GM18867 (cell line): ENCODE results near the gene RASAL1.
A peak's percentile ranks its signal among the peaks of the same experiment; 100 is the strongest.

Experiments used
- ATAC-seq: cut with Tn5 transposase; IDR thresholded peaks from one replicate; pipeline ENCODE4 v1.9.1; 2021; ENCODE audit warnings: mild to moderate bottlenecking, moderate library complexity; ENCODE audit not compliant: unreplicated experiment

RASAL1 gene

DNA sequence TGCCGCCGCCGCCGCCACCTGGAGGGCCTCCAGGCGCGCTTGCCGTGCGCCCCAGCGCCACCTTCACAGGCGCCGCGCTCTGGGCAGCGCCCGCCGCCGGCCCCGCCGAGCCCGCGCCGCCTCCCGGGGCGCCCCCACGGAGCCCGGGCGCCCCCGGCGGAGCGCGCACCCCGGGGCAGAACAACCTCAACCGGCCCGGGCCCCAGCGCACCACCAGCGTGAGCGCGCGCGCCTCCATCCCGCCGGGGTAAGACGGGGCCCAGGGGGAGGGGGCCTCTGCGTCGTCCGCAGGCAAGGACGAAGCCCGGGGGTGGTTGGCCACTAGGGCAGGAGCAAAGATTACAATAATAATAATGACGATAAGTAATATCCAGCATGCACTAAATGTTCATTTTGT lies 57.7 kb downstream of the RASAL1 start:
- ATAC-seq: no peak

DNA sequence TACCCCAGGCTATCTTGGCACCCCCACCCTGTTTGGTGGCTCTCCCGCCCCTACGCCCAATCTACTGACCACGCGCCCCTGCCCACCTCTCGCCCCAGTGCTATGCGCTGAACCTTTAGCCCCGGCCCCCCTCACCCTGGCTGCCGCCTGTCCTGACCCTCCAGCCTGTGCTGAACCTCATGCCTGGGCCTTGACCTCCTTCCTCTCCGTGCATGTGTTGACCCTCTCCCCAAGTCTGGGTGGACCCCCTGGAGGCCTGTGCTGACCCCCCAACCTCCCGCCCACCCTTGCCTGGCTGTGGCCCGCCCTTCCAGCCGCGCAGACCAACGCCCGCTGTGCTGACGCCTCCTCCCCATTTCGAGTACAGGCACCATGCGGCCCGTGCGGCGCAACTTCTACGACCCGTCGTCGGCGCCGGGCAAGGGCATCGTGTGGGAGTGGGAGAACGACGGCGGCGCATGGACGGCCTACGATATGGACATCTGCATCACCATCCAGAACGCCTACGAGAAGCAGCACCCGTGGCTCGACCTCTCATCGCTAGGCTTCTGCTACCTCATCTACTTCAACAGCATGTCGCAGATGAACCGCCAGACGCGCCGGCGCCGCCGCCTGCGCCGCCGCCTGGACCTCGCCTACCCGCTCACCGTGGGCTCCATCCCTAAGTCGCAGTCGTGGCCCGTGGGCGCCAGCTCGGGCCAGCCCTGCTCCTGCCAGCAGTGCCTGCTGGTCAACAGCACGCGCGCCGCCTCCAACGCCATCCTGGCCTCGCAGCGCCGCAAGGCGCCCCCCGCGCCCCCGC lies 58.3 kb downstream of the RASAL1 start:
- ATAC-seq: no peak

DNA sequence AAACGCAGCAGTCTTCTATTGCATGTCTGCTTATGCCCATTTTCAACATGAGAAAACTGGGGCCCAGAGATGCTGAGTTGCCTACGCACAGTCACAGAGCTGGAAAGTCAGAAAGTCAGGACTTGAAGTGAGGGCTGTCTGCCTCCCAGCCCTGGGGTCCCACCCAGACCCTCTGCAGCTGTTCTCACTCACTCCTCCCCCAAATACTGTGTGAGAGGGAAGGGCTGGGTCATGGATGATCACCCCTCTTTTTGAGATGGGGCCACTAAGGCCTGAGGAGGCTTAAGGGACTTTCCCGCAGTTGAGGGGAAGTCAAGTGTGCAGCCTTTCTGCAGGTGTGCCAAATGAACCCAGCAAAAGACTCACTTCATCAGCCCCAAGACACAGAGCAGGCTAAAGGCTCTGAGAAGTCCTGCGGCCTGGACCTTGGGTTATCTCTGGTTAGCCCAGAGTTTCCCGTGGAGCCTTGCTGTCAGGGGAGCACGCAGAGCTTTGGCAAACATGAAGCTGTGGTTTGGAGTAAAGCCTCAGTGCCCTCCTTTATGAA lies 60.4 kb downstream of the RASAL1 start:
- peak; percentile 91 for ATAC-seq

DNA sequence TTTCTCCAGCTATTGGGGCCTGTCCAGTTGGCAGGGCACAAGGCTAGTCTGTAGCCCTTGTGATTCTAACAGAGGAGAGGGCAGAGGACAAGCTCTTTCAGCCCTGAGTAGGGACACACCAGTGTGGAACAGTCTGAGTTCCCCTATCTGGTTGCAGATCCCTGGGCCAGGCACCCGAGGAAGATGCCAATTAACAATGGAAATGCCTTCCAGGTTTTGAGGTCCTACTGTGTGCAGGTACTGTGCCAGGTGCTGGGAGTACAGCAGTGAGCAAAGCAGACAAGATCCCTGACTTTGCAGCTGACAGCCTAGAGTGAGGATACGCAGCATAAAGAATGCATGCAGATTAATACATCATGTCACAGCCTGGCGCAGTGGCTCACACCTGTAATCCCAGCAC lies 62.0 kb downstream of the RASAL1 start:
- ATAC-seq: no peak

DNA sequence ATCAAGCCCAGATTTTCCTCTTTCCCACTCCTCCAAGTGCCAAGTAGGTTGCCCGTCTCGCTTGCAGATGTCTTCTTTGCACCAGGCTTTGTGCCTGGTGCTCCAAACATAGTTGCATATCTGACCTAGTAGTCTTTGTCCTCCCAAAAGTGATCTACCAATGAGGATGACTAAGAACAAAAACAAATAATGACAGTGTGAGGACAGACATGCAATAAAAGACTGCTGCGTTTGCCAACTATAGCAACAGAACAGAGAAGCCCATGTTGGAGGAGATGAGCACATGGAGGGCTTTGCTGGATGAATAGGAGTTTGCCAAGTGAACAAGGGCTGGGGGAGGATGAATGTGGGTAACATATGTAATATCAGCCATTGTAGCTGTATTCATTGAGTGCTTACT lies 63.4 kb downstream of the RASAL1 start:
- no peak for ATAC-seq

DNA sequence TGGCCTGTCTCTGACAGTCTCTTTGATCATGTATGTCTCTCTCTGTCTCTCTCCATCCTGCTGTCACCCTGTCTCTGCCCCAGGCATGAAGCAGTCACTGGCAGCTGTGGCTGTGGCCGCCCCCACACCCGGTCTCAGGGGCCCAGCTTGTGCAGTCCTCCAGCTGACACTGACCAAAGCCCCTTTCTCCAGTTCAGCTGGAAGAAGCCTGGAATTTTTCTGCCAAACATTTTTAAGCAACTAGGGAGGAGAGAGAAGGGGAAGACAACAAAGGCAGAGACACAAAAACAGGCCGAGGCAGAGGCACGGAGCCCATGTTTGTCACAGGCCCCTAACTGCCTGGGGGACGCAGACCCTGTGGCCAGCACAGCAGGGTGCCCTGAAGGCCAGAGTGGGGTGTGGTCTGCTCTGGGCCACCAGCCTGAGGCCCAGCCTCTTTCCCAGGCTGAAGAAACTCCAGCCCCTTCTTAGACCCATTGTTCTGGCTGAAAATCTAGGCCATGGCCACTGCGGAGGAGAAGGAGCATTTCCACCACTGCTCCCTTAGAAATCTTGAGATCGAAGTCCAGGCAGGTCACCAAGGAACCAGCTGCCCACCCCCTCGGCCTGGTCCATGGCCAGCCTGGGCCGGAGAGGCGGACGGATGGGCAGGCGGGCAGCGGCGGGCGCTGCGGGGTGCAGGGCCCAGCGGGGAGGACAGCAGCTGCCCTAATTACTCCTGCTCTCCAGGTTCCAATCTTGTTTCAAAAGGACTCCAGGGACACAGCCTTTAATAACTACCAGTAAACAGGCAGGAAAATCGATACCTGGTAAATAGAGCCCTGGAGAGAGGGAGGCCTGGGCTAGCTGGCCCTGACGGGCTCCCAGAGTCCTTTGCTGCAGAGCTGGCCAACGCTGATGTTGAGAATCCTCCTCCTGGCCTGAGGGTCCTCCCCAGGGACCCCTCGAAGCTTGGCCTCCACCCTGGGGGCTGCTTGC lies 64.1 kb downstream of the RASAL1 start:
- no peak for ATAC-seq

DNA sequence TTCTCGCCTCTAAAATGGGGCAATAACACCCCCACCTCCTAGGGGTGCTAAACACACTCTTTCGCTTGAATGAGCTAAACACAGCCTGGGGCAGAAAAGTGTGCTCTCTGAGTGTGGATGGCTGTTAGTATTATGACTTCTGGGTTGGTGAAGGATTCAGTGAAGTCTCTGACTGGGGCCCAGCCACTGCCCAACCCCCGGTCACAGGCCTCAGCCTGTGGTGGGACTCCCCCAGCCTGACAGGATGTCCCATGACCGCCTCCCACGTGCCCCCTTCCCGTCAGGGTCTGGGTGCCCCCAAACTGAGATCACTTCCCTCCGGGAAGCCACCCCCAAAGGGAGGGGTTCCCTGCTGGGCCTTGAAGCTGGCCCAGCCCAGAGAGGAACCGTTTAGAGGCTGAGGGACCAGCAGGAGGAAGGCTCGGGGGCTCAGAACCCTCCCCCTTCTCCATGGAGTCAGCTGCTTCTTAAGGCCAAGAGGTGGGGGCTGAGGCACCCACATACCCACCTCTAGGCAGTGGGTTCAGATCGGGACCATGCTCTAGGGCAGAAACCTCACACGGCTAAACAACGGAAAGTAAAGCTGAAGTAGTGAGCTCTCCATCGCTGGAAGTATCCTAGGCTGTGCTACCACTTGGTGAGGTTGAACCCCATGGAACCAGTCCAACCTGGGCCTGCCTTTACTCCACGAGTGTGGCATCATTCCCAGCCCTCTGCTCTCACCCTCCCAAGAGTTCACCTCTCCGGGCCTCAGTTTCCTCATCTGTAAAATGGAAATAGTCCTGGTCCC lies 65.2 kb downstream of the RASAL1 start:
- no peak for ATAC-seq

DNA sequence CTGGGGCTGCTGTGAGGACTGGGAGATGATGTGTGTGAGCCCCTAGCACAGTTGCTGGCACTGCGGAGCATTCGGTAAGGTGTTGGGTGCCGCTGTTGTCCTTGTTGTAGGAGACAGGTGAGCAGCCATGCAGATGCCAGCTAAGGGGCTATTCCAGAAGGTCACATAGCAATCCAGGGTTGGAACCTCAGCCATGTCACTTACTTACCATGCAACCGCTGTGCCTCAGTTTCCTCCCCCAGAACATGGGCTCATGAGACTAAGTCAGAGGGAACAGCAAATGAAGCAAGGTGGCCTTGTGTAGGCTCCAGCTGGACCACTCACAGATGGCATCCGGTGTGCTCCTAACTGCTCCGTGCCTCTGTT lies 65.8 kb downstream of the RASAL1 start:
- peak; percentile 48 for ATAC-seq

DNA sequence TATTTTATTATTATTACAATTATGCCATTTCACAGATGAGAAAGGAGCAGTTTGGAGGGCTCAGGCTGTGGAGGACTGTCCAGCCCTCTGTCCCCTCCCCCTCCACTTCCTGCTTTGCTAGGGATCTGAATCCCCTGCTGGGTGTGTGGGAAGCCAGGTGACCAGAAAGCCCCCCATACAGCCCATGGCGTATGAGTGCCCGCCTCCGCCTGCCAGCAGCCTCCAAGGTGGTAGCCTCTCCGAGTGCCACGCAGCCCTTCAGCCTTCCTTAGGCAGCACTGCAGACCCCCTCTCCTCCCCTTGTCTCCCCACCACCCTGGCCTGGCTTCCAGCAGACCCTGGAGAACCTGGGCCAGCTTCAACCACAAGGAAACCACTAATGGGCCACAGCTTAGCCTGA lies 66.4 kb downstream of the RASAL1 start:
- no peak for ATAC-seq

DNA sequence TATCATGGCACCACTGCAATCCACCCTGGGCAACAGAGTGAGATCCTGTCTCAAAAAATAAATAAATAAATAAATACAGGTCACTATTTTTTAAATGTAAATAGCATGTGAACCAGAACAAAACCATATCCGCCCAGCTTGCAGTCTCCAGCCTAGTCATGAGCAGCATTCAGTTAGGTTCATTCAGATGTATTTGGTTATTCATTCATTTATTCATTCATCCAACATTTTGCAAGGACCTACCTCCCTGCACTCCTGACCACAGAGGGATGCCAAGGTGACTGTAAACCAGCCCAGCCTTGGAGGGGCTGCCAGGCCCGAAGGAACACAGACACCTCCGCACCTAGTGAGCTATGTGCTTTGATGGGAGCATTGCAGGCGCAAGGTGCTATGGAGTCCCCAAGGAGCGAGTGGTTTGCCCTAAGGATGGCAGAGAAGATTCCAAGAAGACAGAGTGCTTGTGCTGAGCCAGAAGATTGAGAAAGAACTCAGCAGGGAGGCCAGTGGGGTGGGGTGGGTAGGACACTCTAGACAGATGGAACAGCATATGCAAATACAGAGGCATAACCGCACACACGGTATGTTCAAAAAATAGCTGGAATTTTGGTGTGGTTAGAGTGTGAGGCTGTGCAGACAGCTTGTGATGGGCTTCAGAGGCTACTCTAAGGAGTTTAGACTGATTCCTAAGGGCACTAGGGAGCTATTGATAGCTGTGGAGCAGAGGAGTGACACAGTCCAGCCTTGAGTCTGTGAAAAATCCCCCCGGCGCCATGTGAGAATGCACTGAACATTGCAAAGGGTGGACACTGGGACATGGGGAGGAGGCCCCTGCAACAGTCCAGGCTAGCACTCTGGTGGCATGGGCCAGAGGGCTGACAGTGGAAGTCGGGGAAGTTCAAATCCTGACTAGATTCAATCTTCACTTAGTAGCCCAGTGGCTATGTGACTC lies 67.3 kb downstream of the RASAL1 start:
- ATAC-seq: no peak

DNA sequence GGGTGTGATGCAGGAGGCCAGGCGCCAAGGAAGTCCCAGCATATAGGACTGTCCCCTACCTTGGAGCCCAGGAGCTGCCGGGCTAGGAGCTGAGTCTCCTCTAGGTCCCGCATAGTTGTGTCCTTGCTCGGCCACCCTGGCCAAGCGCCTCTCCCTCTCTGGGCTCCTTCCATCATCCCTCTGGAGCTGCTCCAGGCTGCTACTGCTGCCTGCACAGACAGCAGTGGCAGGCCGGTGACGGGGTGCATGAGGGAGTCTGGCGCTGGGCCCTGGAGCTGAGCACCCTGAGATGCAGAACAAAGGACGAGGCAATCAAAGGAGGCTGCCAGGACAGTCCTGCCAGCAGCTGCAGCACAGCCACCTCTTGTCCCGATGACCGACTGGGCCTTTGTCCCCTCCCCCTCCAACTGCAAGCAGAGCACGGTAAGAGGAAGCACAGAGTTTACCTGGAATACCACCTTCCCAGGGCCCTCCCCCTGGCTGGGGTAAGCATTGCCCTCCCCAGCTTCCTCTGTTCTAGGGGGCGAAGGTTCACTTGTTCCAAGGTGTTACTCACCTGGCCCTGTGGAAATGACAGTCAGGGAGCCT lies 68.7 kb downstream of the RASAL1 start:
- no peak for ATAC-seq

DNA sequence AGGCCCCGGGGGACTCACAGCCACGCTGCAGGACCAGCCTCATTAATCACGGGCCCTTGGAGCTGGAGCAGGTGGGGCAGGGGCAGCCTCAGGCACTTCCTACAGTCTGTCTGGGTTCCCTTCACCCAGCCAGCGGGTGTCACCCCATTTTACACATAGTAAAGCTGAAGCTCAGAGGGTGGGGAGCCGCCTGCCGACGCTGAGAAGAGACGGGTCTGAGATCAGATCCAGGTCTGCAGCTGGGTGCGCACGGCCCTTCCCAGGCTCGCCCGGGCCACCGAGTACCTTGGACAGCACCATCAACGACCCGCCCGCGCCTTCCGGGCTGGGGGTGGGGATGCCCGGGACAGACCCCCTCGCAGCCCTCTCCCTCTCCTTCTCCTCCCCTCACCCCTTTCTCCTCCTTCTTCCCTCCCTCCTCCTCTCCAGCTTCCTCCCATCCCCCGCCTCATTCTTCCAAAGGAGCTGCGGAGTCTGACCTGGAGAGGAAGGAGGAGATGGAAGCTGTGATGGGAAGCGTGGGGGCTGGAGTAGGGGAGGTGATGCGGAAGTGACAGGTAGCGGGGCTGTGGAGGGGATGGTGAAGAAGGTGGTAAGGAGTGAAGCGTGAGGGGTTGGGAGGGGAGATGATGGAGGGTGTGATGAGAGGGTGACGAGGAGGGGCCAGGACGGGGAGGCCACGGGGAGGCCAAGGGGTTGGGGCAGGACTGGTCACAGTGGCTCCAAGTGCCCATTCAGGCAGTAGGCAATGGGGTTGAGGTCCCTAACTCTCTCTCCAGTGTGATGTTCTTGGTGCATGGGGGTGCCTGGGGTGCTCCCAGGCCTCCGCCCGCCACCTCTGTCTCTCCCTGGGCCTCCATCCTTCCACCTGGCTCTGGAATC lies 70.2 kb downstream of the RASAL1 start:
- no peak for ATAC-seq

DNA sequence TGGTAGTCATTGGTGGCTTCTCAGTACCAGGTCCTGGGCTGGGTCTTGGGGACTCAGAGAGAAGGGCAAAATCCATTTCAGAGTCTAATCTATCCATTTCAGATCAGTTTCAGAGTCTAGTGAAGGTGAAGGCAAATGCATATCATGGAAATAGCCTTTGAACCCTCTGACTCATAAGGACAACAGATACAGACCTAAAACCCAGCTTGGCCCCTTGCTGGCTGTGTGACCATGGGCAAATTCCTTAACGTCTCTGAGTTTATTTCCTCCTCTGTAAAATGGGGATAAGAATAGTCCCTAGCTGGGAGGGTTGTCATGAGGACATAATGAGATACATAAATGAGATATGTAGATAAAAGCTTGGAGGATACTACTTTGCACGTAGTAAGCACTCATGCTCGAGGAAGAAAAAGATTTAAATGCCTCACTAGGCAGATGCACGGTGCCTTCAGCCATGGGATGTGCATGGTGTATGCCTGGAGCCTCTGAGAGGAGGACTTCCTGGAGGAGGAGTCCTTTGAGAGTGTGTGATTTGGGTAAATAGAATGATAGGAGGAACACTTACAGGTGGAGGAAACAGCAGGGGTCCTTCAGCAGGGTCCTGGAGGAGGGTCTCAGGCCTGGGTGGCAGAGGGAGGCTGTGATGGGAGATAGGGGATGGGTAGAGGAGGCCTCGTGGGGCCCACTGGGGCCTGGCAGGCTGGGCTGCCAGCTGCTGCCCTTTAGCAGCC lies 71.0 kb downstream of the RASAL1 start:
- ATAC-seq: no peak

DNA sequence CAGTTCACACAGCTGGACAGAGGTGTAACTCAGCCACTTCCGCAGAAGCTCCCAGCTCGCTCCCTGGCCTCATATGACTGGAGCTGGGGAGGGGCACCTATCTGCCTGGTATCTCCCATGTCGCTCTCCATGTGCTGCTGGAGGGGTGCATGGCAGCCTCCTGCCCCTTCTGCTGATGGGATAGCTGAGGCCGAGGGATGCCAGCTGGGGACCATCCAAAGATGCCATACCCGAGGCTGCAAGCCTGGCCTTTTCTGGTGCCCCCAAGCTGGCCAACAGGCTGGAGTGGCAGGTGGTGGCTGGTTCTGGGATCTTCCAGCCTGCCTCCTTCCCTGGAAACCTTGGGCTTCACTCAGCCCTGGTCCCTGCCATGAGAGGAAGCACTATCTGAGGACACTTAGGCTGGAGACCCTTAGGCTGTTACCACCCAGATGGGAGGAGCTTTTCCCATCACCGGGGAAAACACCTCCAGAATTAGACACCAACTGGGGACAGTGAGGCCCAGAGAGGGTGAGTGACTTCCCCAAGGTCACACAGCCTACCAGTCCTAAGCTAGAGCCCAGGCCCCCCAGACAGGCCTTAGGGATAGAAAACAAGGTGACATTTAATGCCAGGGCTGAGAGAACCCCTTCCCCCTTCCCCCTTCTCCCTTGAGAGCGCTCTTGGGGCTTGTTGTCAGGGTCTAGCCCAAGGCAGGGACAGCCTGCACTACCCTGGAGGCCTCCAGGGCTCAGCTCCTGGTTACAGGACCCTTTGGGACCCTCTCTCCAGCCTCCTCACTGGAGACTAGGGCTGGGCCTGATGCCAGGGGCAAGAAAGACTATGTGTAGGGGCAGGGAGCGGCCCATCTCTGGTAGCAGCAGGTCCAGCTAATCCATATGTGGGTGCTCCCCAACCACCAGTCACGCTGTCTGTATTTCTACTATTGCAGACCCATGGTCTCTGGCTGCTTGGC lies 71.9 kb downstream of the RASAL1 start:
- no peak for ATAC-seq

DNA sequence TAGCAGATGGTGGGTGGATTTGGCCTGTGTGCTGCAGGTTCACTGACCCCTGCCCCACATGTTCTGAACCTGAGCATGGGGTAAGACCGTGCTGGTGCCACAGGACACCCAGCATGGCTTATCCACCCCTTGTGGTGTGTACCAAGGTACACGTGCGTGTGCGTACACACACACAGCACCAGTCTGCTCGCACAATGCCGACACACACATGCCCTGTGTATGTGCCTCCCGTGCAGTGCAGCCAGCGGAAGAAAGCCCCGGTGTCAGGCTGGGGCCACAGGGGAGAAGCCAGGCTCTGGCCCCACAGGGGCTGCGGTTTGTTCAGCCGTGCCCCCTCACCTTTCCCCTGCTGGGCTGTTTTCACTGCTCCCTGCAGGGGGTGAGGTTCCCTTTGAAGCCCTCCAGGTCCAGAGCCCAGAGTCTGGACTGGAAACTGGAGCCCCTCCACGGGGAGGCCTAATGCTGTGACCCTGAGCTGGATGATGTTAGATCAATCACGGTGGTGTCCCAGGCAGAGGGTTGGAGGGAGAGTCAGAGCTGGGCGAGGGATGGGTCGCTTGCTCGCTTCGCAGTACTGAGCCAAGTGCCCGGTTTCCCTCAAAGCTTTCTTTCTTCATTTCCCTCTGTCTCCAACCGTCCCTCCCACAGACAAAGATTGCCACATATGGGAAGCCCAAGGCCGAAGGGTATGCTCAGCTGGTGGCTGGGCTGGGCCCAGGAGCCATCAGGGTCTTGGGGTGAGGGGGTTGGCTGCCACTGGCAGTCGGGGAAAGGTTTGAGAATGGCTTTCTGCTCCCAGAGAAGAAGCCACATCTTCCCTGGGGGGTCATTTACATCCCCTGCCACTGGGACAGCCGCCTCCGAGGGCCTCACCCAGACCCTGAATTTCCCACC lies 72.8 kb downstream of the RASAL1 start:
- ATAC-seq: no peak
